ENCODE results near the gene METTL27. TPM values are rescaled to one million over a fixed set of nuclear protein-coding genes. Genes with fewer than 3 reads are reported as not detected.

METTL27 gene
- polyA plus RNA-seq, 2 donors, result 0.45 to 1.1 TPM

- Histone ChIP-seq H3K36me3 (ENCODE audit: control insufficient read depth in 2 of 2, insufficient read depth in 2 of 2, low read length in 1 of 2) (peaks cover 0 to 2% of the 10 kb centered on the region in 2 donors), H3K4me1 (ENCODE audit: control insufficient read depth in 2 of 2, insufficient read depth in 2 of 2, low read length in 1 of 2) (peaks cover 3 to 36% of the 10 kb centered on the region in 2 donors), H3K4me3 (ENCODE audit: low read depth in 1 of 2, low read length in 2 of 2) (peak within 1 kb of the TSS; percentile 59 to 81), H3K9me3 (ENCODE audit: control insufficient read depth in 2 of 2, insufficient read depth in 1 of 2, low read depth in 1 of 2, low read length in 1 of 2) (peaks cover 0 to 9% of the 10 kb centered on the region in 2 donors), H3K27ac (ENCODE audit: low read depth in 2 of 2, low read length in 1 of 2) (peak within 1 kb of the TSS; percentile 94 to 95), H3K27me3 (ENCODE audit: control insufficient read depth in 1 of 2, insufficient read depth in 2 of 2, low read length in 2 of 2) (no peaks in the 10 kb centered on the region)
- 50 to 63% methylated on average over 42 of the region's 42 CpGs for WGBS, 2 donors
These were observed 11.4 kb downstream of the METTL27 start, which contains the start of gene CLDN4 for GRCh38 chr7:73830681-73831583. Gene CLDN4, plus strand, starts transcription at chr7:73830996. Its CDS starts 206 bp downstream, at chr7:73831202.

- no peaks in the 10 kb centered on the region for H3K27me3 ChIP-seq (ENCODE audit: control insufficient read depth in 1 of 2, insufficient read depth in 2 of 2, low read length in 2 of 2)
- H3K4me3 ChIP-seq (ENCODE audit: low read depth in 1 of 2, low read length in 2 of 2), result no peak overlapping the region
- peaks cover 0 to 2% of the 10 kb centered on the region in 2 donors for H3K36me3 ChIP-seq (ENCODE audit: control insufficient read depth in 2 of 2, insufficient read depth in 2 of 2, low read length in 1 of 2)
- 52 to 66% methylated on average over 13 of the region's 13 CpGs for WGBS, 2 donors
- H3K4me1 ChIP-seq (ENCODE audit: control insufficient read depth in 2 of 2, insufficient read depth in 2 of 2, low read length in 1 of 2), result peaks cover 5 to 36% of the 10 kb centered on the region in 2 donors
- peak overlapping the region; percentile 73 to 92 for H3K27ac ChIP-seq (ENCODE audit: low read depth in 2 of 2, low read length in 1 of 2)
- peaks cover 0 to 9% of the 10 kb centered on the region in 2 donors for H3K9me3 ChIP-seq (ENCODE audit: control insufficient read depth in 2 of 2, insufficient read depth in 1 of 2, low read depth in 1 of 2, low read length in 1 of 2)
These were observed 12.2 kb downstream of the METTL27 start for GRCh38 chr7:73829921-73830680.

DNA sequence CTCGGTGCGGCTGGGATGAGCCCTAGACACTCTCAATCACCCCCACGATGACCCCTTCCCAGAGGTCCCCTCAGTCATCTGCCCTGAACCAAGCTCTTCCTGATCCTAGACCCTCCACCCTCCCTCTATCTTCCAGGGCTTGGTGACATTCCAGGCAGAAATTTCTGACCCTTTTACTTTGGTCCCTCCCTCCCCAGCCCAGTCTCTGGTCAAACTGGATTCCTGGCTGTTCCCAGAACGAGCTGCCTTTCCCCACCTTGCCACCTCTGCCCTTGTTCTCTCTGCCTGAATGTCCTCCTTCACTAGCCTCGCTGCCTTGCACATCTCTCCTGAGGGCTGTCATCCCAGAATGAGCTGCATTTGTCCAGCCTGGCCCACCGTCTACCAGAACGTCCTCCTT is 12.8 kb downstream of the METTL27 start:
- 50 to 59% methylated on average over 6 to 7 of the region's 7 CpGs for WGBS, 2 donors
- peaks cover 0 to 2% of the 10 kb centered on the region in 2 donors for H3K36me3 ChIP-seq (ENCODE audit: control insufficient read depth in 2 of 2, insufficient read depth in 2 of 2, low read length in 1 of 2)
- H3K4me1 ChIP-seq (ENCODE audit: control insufficient read depth in 2 of 2, insufficient read depth in 2 of 2, low read length in 1 of 2), result peaks cover 5 to 36% of the 10 kb centered on the region in 2 donors
- H3K27ac ChIP-seq (ENCODE audit: low read depth in 2 of 2, low read length in 1 of 2), result peak overlapping the region; percentile 16 to 73
- no peak overlapping the region for H3K4me3 ChIP-seq (ENCODE audit: low read depth in 1 of 2, low read length in 2 of 2)
- peaks cover 0 to 9% of the 10 kb centered on the region in 2 donors for H3K9me3 ChIP-seq (ENCODE audit: control insufficient read depth in 2 of 2, insufficient read depth in 1 of 2, low read depth in 1 of 2, low read length in 1 of 2)
- no peaks in the 10 kb centered on the region for H3K27me3 ChIP-seq (ENCODE audit: control insufficient read depth in 1 of 2, insufficient read depth in 2 of 2, low read length in 2 of 2)

- no peak overlapping the region for H3K4me3 ChIP-seq (ENCODE audit: low read depth in 1 of 2, low read length in 2 of 2)
- H3K9me3 ChIP-seq (ENCODE audit: control insufficient read depth in 2 of 2, insufficient read depth in 1 of 2, low read depth in 1 of 2, low read length in 1 of 2), result peaks cover 0 to 9% of the 10 kb centered on the region in 2 donors
- 83 to 88% methylated on average over 5 of the region's 5 CpGs for WGBS, 2 donors
- H3K27ac ChIP-seq (ENCODE audit: low read depth in 2 of 2, low read length in 1 of 2), result no peak overlapping the region
- H3K27me3 ChIP-seq (ENCODE audit: control insufficient read depth in 1 of 2, insufficient read depth in 2 of 2, low read length in 2 of 2), result no peaks in the 10 kb centered on the region
- H3K4me1 ChIP-seq (ENCODE audit: control insufficient read depth in 2 of 2, insufficient read depth in 2 of 2, low read length in 1 of 2), result peaks cover 5 to 36% of the 10 kb centered on the region in 2 donors
- H3K36me3 ChIP-seq (ENCODE audit: control insufficient read depth in 2 of 2, insufficient read depth in 2 of 2, low read length in 1 of 2), result peaks cover 0 to 2% of the 10 kb centered on the region in 2 donors
These were observed 13.3 kb downstream of the METTL27 start for GRCh38 chr7:73828972-73829371.

DNA sequence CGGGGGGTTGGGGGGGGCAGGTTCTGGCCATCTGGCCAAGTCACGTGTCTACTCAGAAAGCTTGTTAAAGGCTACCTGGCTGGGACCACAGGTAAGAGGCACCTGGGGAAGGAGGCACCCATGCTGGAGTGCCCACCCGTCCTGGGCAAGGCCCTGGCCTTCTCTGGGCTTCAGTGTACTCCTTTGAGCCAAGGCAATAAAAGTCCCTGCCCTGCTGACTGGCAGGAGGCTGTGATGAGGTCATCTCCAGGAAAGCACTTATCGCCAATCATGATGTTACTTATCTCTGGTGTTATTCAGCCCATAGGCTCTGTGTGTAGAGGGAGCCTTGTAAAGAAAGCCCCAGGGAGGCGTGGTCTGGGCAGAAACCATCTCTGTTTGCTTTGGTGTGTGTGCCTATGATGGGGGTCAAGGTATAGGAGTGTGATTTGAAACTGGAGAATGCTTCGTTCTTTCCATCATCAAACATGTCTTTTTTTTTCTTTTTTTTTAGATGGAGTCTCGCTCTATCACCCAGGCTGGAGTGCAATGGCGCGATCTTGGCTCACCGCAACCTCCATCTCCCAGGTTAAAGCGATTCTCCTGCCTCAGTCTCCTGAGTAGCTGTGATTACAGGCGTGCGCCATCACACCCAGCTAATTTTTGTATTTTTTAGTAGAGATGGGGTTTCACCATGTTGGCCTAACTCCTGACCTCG is 14.1 kb downstream of the METTL27 start:
- Histone ChIP-seq H3K4me1 (ENCODE audit: control insufficient read depth in 2 of 2, insufficient read depth in 2 of 2, low read length in 1 of 2) (peaks cover 5 to 33% of the 10 kb centered on the region in 2 donors), H3K27me3 (ENCODE audit: control insufficient read depth in 1 of 2, insufficient read depth in 2 of 2, low read length in 2 of 2) (no peaks in the 10 kb centered on the region), H3K4me3 (ENCODE audit: low read depth in 1 of 2, low read length in 2 of 2) (no peak overlapping the region), H3K9me3 (ENCODE audit: control insufficient read depth in 2 of 2, insufficient read depth in 1 of 2, low read depth in 1 of 2, low read length in 1 of 2) (peaks cover 0 to 9% of the 10 kb centered on the region in 2 donors), H3K27ac (ENCODE audit: low read depth in 2 of 2, low read length in 1 of 2) (peak overlapping the region; percentile 27 to 52), H3K36me3 (ENCODE audit: control insufficient read depth in 2 of 2, insufficient read depth in 2 of 2, low read length in 1 of 2) (peaks cover 0 to 2% of the 10 kb centered on the region in 2 donors)
- WGBS, 2 donors, result 54 to 67% methylated on average over 13 to 14 of the region's 14 CpGs

DNA sequence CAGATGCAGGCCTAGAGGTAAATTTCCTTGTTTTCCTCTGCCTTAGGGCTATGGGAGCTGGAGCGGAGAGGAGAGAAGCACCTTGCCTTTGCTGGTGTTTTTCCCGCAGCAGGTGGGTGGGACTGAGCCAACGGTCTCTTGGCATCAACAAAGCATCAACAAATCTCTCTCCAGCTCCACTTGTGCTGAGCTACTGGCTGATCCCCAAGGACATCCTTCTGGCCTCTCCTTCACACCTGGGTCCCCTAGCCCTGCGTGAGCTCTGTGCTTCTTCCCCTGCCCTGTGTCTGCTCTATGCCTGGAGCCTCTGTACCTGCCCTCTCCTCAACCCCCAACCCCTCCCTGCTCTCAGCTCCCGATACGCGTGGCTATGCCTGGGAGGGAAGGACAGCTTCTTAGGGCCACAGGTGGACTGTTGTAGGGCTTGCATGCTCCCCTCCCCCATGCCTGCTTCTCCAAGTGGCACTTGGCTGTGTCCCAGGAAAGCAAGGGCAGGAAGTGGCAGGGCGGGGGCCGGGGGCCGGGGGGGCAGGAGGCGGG is 14.7 kb downstream of the METTL27 start:
- peaks cover 0 to 2% of the 10 kb centered on the region in 2 donors for H3K36me3 ChIP-seq (ENCODE audit: control insufficient read depth in 2 of 2, insufficient read depth in 2 of 2, low read length in 1 of 2)
- 15 to 23% methylated on average over 10 to 11 of the region's 11 CpGs for WGBS, 2 donors
- H3K4me3 ChIP-seq (ENCODE audit: low read depth in 1 of 2, low read length in 2 of 2), result no peak overlapping the region
- no peaks in the 10 kb centered on the region for H3K27me3 ChIP-seq (ENCODE audit: control insufficient read depth in 1 of 2, insufficient read depth in 2 of 2, low read length in 2 of 2)
- peaks cover 5 to 34% of the 10 kb centered on the region in 2 donors for H3K4me1 ChIP-seq (ENCODE audit: control insufficient read depth in 2 of 2, insufficient read depth in 2 of 2, low read length in 1 of 2)
- H3K27ac ChIP-seq (ENCODE audit: low read depth in 2 of 2, low read length in 1 of 2), result peak overlapping the region; percentile 52 to 74
- H3K9me3 ChIP-seq (ENCODE audit: control insufficient read depth in 2 of 2, insufficient read depth in 1 of 2, low read depth in 1 of 2, low read length in 1 of 2), result peaks cover 0 to 9% of the 10 kb centered on the region in 2 donors

DNA sequence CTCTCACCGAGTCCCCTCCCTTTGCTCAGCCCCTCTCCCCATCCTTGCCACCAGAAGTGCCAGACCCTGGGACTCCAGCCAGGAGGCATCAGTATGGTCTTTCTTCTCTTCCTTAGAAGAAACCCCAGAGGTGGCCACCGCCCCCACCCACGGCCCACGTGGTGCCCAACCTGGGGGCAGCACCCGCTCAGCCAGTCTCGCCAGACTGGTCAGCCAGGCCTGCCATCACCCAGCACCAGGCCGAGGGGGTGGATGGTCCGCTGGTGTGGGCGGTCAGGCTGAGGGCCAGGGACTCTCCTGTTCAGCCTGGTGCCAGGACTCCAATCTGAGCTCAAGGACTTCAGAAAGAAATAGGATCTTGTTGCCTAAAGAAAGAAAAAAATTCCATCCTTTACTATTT is 17.3 kb downstream of the METTL27 start:
- Histone ChIP-seq H3K4me3 (ENCODE audit: low read depth in 1 of 2, low read length in 2 of 2) (no peak overlapping the region), H3K36me3 (ENCODE audit: control insufficient read depth in 2 of 2, insufficient read depth in 2 of 2, low read length in 1 of 2) (no peaks in the 10 kb centered on the region), H3K9me3 (ENCODE audit: control insufficient read depth in 2 of 2, insufficient read depth in 1 of 2, low read depth in 1 of 2, low read length in 1 of 2) (no peaks in the 10 kb centered on the region), H3K4me1 (ENCODE audit: control insufficient read depth in 2 of 2, insufficient read depth in 2 of 2, low read length in 1 of 2) (peaks cover 7 to 26% of the 10 kb centered on the region in 2 donors), H3K27me3 (ENCODE audit: control insufficient read depth in 1 of 2, insufficient read depth in 2 of 2, low read length in 2 of 2) (no peaks in the 10 kb centered on the region), H3K27ac (ENCODE audit: low read depth in 2 of 2, low read length in 1 of 2) (no peak overlapping the region)
- WGBS, 2 donors, result 62 to 69% methylated on average over 9 of the region's 9 CpGs

- no peaks in the 10 kb centered on the region for H3K27me3 ChIP-seq (ENCODE audit: control insufficient read depth in 1 of 2, insufficient read depth in 2 of 2, low read length in 2 of 2)
- H3K4me1 ChIP-seq (ENCODE audit: control insufficient read depth in 2 of 2, insufficient read depth in 2 of 2, low read length in 1 of 2), result peaks cover 7 to 17% of the 10 kb centered on the region in 2 donors
- whole genome bisulfite sequencing, 2 donors, result 79 to 88% methylated on average over 11 of the region's 11 CpGs
- H3K36me3 ChIP-seq (ENCODE audit: control insufficient read depth in 2 of 2, insufficient read depth in 2 of 2, low read length in 1 of 2), result no peaks in the 10 kb centered on the region
- H3K27ac ChIP-seq (ENCODE audit: low read depth in 2 of 2, low read length in 1 of 2), result no peak overlapping the region
- H3K4me3 ChIP-seq (ENCODE audit: low read depth in 1 of 2, low read length in 2 of 2), result no peak overlapping the region
- H3K9me3 ChIP-seq (ENCODE audit: control insufficient read depth in 2 of 2, insufficient read depth in 1 of 2, low read depth in 1 of 2, low read length in 1 of 2), result no peaks in the 10 kb centered on the region
These were observed 18.3 kb downstream of the METTL27 start for GRCh38 chr7:73823873-73824592.
